ENCODE data around the gene SYT13.

The SYT13 gene

GRCh38 chr11:45259592-45259991, 26.5 kb downstream of the SYT13 start:
- no peaks in the 10 kb centered on the region for H3K27me3 ChIP-seq (ENCODE audit: insufficient read depth, low read depth, severe bottlenecking)

DNA sequence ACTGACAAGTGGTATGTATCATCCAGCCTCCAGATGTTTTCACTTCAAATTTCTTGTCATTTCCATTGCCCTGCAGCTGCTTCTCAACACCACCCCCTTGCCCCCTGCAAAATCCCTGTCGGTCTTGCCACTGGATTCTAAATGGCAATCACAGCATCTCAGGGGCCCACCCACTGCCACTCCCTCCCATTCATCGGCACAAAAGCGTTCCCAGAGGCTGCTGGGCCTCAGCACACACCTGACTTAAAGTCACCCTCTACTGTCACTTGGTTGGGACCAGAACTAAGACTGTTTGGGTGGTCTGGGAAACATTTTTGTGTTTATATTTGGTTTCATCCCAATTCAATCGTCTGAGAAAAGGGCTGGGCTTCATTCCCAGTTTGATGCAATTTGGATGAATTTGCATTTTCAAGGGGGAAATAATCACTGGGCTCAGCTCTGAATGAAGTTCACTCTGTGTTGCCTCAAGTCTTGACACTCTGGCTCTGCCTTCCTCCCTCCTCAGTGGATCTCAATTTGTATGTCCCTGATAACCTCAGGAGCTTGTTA, 27.1 kb downstream of the SYT13 start:
- no peak overlapping the region for H3K4me3 ChIP-seq (ENCODE audit: low read depth, low read length)
- no peak overlapping the region for H3K27ac ChIP-seq
- H3K36me3 ChIP-seq = no peaks in the 10 kb centered on the region
- DNase-seq = no peak
- TF ChIP-seq, protein P1, sequence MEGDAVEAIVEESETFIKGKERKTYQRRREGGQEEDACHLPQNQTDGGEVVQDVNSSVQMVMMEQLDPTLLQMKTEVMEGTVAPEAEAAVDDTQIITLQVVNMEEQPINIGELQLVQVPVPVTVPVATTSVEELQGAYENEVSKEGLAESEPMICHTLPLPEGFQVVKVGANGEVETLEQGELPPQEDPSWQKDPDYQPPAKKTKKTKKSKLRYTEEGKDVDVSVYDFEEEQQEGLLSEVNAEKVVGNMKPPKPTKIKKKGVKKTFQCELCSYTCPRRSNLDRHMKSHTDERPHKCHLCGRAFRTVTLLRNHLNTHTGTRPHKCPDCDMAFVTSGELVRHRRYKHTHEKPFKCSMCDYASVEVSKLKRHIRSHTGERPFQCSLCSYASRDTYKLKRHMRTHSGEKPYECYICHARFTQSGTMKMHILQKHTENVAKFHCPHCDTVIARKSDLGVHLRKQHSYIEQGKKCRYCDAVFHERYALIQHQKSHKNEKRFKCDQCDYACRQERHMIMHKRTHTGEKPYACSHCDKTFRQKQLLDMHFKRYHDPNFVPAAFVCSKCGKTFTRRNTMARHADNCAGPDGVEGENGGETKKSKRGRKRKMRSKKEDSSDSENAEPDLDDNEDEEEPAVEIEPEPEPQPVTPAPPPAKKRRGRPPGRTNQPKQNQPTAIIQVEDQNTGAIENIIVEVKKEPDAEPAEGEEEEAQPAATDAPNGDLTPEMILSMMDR (IDR thresholded peaks at IDR 0.05; ENCODE audit: low read depth, low read length) = no peak
- H3K27me3 ChIP-seq (ENCODE audit: insufficient read depth, low read depth, severe bottlenecking) = no peaks in the 10 kb centered on the region
- no peaks in the 10 kb centered on the region for H3K9me3 ChIP-seq (ENCODE audit: severe bottlenecking)

More at GRCh38 chr11:45259592-45259991, 26.5 kb downstream of the SYT13 start:
- Histone ChIP-seq H3K9me3 (ENCODE audit: severe bottlenecking) (no peaks in the 10 kb centered on the region), H3K4me3 (ENCODE audit: low read depth, low read length) (no peak overlapping the region), H3K36me3 (no peaks in the 10 kb centered on the region), H3K27ac (no peak overlapping the region)
- TF ChIP-seq, protein P1 (IDR thresholded peaks at IDR 0.05; ENCODE audit: low read depth, low read length) = no peak
- no peak for DNase-seq

DNA sequence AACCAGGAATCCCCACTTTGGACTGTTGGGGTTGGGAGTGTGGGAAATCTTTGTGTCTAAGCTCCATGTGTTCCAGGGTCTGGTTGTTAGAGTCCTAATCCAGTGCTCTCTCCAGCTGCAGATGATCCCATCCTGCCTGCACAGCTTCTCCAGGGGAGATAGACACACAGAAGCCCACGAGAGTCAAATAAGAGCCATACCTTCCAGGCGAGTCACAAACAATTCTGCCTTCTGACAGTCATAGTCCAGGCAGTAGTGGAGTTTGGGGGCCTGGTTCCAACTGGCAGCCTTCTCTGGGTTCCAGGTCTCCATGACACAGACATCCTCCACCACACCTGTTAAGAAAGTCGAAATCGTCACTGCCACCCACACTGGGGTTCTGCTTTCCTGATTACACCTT, 32.1 kb downstream of the SYT13 start:
- Histone ChIP-seq H3K36me3 (peaks cover 3% of the 10 kb centered on the region; the same call in 1 of the 2 replicates), H3K4me3 (ENCODE audit: low read depth, low read length) (no peak overlapping the region), H3K9me3 (ENCODE audit: severe bottlenecking) (no peaks in the 10 kb centered on the region), H3K27me3 (ENCODE audit: insufficient read depth, low read depth, severe bottlenecking) (no peaks in the 10 kb centered on the region), H3K27ac (no peak overlapping the region)
- DNase-seq = no peak
- TF ChIP-seq, protein P1 (IDR thresholded peaks at IDR 0.05; ENCODE audit: low read depth, low read length) = no peak

DNA sequence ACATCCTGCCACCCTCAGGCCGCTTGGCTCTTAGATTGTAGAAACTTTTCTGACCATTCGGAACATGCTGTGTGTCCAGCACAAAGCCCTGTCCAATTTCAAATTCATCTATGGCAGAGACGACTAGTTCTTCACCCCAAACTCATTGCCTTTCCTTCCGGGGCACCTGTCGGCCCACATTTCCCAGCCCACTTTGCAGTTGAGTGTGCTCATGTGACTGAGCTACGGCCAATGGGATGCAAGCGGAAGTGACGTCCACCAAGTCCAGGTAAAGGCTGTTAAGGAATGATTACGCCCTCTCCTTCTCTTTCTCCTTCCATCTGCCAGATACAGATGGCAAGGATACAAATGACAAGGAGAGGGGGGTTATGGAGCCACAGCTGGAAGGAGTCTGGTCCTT, 32.5 kb downstream of the SYT13 start:
- Histone ChIP-seq H3K27ac (no peak overlapping the region), H3K27me3 (ENCODE audit: insufficient read depth, low read depth, severe bottlenecking) (no peaks in the 10 kb centered on the region), H3K9me3 (ENCODE audit: severe bottlenecking) (no peaks in the 10 kb centered on the region), H3K4me3 (ENCODE audit: low read depth, low read length) (no peak overlapping the region), H3K36me3 (peaks cover 3% of the 10 kb centered on the region; the same call in 1 of the 2 replicates)
- TF ChIP-seq, protein P1 (IDR thresholded peaks at IDR 0.05; ENCODE audit: low read depth, low read length) = no peak
- DNase-seq = no peak

GRCh38 chr11:45252877-45253276, 33.3 kb downstream of the SYT13 start:
- DNase-seq = no peak
- H3K9me3 ChIP-seq (ENCODE audit: severe bottlenecking) = no peaks in the 10 kb centered on the region
- peaks cover 3% of the 10 kb centered on the region; the same call in 1 of the 2 replicates for H3K36me3 ChIP-seq
- H3K27me3 ChIP-seq (ENCODE audit: insufficient read depth, low read depth, severe bottlenecking) = no peaks in the 10 kb centered on the region
- H3K4me3 ChIP-seq (ENCODE audit: low read depth, low read length) = no peak overlapping the region
- H3K27ac ChIP-seq = no peak overlapping the region
- TF ChIP-seq, protein P1 (IDR thresholded peaks at IDR 0.05; ENCODE audit: low read depth, low read length) = no peak

Data from WERI-Rb-1 (cell line).